ENCODE results near the gene MACIR. TPM values are rescaled to one million over a fixed set of nuclear protein-coding genes. Genes with fewer than 3 reads are reported as not detected.

The MACIR gene
- total RNA-seq, 2 donors from 2014 or later = 3.8 to 4.8 TPM

DNA sequence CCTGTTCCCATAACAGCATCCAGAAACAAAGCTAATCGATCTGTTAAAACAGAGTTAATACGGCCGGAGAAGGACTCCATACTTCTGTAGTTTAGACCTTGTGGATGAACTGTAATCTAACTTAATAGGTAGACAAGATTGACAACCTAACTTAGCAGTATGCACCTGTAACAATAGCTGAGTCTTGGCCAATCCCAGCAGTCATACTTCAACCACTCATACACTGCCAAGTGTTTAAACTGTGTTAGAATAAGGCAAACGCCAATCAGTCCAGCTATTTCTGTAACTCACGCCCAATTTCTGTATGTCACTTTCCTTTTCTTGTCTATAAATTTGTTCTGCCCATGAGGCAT lies 33.7 kb upstream of the MACIR start:
- no peak for TF ChIP-seq CTCF (IDR thresholded peaks at IDR 0.05)
- H3K4me3 ChIP-seq = no peak overlapping the region
- H3K36me3 ChIP-seq = no peaks in the 10 kb centered on the region
- no peaks in the 10 kb centered on the region for H3K9me3 ChIP-seq
- no peak overlapping the region for H3K27ac ChIP-seq
- H3K4me1 ChIP-seq = no peaks in the 10 kb centered on the region
- H3K27me3 ChIP-seq = no peaks in the 10 kb centered on the region
- DNase-seq (ENCODE audit: low spot score) = no peak

- Histone ChIP-seq H3K9me3 (no peaks in the 10 kb centered on the region), H3K36me3 (no peaks in the 10 kb centered on the region), H3K4me3 (no peak overlapping the region), H3K4me1 (no peaks in the 10 kb centered on the region), H3K27me3 (no peaks in the 10 kb centered on the region), H3K27ac (no peak overlapping the region)
- TF ChIP-seq CTCF (IDR thresholded peaks at IDR 0.05) = no peak
- DNase-seq (ENCODE audit: low spot score) = no peak
Measured at GRCh38 chr5:103228061-103228460, 30.5 kb upstream of the MACIR start.

- Histone ChIP-seq H3K4me3 (no peak overlapping the region), H3K36me3 (no peaks in the 10 kb centered on the region), H3K27ac (no peak overlapping the region), H3K27me3 (no peaks in the 10 kb centered on the region), H3K4me1 (no peaks in the 10 kb centered on the region), H3K9me3 (no peaks in the 10 kb centered on the region)
- DNase-seq (ENCODE audit: low spot score) = no peak
- no peak for TF ChIP-seq CTCF (IDR thresholded peaks at IDR 0.05)
Measured at GRCh38 chr5:103228588-103228987, 30.0 kb upstream of the MACIR start.

- TF ChIP-seq CTCF (IDR thresholded peaks at IDR 0.05) = peak; percentile 63 to 91
Measured at GRCh38 chr5:103232393-103232999, 26.1 kb upstream of the MACIR start.

GRCh38 chr5:103234239-103234975 lies 24.2 kb upstream of the MACIR start:
- peaks cover 0 to 7% of the 10 kb centered on the region in 2 donors for H3K9me3 ChIP-seq
- TF ChIP-seq CTCF (IDR thresholded peaks at IDR 0.05) = no peak
- H3K27me3 ChIP-seq = no peaks in the 10 kb centered on the region
- DNase-seq (ENCODE audit: low spot score) = no peak
- no peak overlapping the region for H3K27ac ChIP-seq
- no peak overlapping the region for H3K4me3 ChIP-seq
- no peaks in the 10 kb centered on the region for H3K4me1 ChIP-seq
- H3K36me3 ChIP-seq = no peaks in the 10 kb centered on the region

More at GRCh38 chr5:103232393-103232999, 26.1 kb upstream of the MACIR start:
- Histone ChIP-seq H3K27me3 (no peaks in the 10 kb centered on the region), H3K4me1 (no peaks in the 10 kb centered on the region), H3K27ac (no peak overlapping the region), H3K9me3 (no peaks in the 10 kb centered on the region), H3K4me3 (no peak overlapping the region), H3K36me3 (no peaks in the 10 kb centered on the region)
- DNase-seq (ENCODE audit: low spot score) = no peak
